ENCODE measurements around the gene FASN.

GRCh38 chr17:82029391-82029790 lies 68.6 kb downstream of the FASN start:
- no peak for TF ChIP-seq EZH2 (IDR thresholded peaks at IDR 0.05; ENCODE audit: borderline replicate concordance, insufficient read depth, low read depth, low read length, poor library complexity, severe bottlenecking)
- TF ChIP-seq CTCF (IDR thresholded peaks at IDR 0.05), result no peak

Data from B cell (primary cell).